GM12878 (cell line): ENCODE results near the gene PPP1R14D.

Experiments used
- NR2C2 ChIP-seq: IDR thresholded peaks from 2 replicates; pipeline ENCODE4 v1.6.1; 2011; ENCODE audit warnings: borderline replicate concordance, low read depth; ENCODE audit not compliant: control insufficient read depth, insufficient read length
- NRF1 ChIP-seq: conservative IDR thresholded peaks from 2 replicates; pipeline ENCODE4 v1.6.1; 2011; ENCODE audit warnings: mild to moderate bottlenecking, low read depth, low read length, improper control_type of control experiment
- POLR2A ChIP-seq: IDR thresholded peaks from 2 replicates; pipeline ENCODE4 v1.6.1; 2011; ENCODE audit warnings: low read depth, mild to moderate bottlenecking, low read length
- POLR2AphosphoS5 ChIP-seq: IDR thresholded peaks from 2 replicates; pipeline ENCODE4 v1.6.1; 2011; ENCODE audit warnings: mild to moderate bottlenecking, low read length, inconsistent platforms
- SRF ChIP-seq, 2 experiments: IDR thresholded peaks; 2 replicates each; pipeline ENCODE4 v1.6.1; 2011; ENCODE audit warnings: low read depth in 2 of 2, low read length in 2 of 2, mild to moderate bottlenecking in 1 of 2, moderate library complexity in 1 of 2
- SUZ12 ChIP-seq: fragments of 200-600 bp; sonication (generic); IDR thresholded peaks from one replicate; pipeline ENCODE4 v1.6.1; 2018; ENCODE audit warnings: antibody characterized with exemption, mild to moderate bottlenecking; ENCODE audit not compliant: unreplicated experiment
- TAF1 ChIP-seq: IDR thresholded peaks from 2 replicates; pipeline ENCODE4 v1.6.1; 2011; ENCODE audit warnings: mild to moderate bottlenecking, low read depth, low read length, borderline replicate concordance
- TF ChIP-seq, protein P1 (sequence below): IDR thresholded peaks from 2 replicates; pipeline ENCODE4 v1.6.1; 2012; ENCODE audit warnings: low read depth, low read length, improper control_type of control experiment
- TF ChIP-seq, protein P2 (sequence below): IDR thresholded peaks from 2 replicates; pipeline ENCODE4 v1.6.1; 2011; ENCODE audit warnings: borderline replicate concordance, low read depth, mild to moderate bottlenecking, moderate library complexity, mixed read lengths, low read length; ENCODE audit not compliant: insufficient read depth; ENCODE audit errors: extremely low read length
- TF ChIP-seq, protein P3 (sequence below): IDR thresholded peaks from 2 replicates; pipeline ENCODE4 v1.6.1; 2012; ENCODE audit warnings: low read depth, low read length, improper control_type of control experiment
- TF ChIP-seq, protein P4 (sequence below), 3 experiments: IDR thresholded peaks in 2 of 3; conservative IDR thresholded peaks in 1 of 3; 2 replicates each; pipeline ENCODE4 v1.5.1; 2011; ENCODE audit warnings: low read depth in 3 of 3, low read length in 3 of 3, mild to moderate bottlenecking in 3 of 3, control low read depth in 2 of 3, moderate library complexity in 2 of 3, inconsistent platforms in 1 of 3, mixed read lengths in 1 of 3; ENCODE audit not compliant: control insufficient read depth in 2 of 3, insufficient read depth in 1 of 3; ENCODE audit errors: extremely low read depth in 1 of 3

DNA sequence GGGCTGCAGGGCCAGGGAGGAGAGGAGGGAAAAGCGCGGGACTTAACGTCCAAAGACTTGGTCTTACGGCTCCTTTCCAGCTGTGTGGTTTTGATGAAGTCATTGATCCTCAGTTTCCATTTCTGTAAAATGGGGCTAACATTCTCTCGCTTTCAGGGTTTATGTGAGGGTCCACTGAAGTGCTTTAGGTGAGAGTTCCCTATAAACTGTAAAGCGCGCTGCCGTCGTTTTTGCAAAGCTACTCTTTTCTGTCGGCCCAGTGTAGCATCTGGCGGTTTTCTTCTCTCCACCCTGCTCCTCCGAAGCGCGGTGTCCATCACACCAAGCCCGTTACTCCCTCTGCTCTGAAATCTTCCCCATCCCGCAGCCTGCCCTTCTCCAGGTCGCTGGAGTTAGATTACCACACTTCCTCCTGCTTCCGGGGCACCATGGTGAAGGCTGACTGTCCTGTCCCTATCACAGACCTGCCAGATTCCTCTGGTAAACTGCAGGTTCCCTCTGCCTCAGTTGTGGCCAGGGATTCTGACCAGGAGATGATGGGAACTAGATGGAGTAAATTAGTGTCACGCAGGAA, 20.5 kb downstream of the PPP1R14D start:
- TF ChIP-seq, protein P1, sequence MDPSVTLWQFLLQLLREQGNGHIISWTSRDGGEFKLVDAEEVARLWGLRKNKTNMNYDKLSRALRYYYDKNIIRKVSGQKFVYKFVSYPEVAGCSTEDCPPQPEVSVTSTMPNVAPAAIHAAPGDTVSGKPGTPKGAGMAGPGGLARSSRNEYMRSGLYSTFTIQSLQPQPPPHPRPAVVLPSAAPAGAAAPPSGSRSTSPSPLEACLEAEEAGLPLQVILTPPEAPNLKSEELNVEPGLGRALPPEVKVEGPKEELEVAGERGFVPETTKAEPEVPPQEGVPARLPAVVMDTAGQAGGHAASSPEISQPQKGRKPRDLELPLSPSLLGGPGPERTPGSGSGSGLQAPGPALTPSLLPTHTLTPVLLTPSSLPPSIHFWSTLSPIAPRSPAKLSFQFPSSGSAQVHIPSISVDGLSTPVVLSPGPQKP: no peak
- TF ChIP-seq SRF (IDR thresholded peaks at IDR 0.05; ENCODE audit: low read depth in 2 of 2, low read length in 2 of 2): no peak
- TF ChIP-seq, protein P2, sequence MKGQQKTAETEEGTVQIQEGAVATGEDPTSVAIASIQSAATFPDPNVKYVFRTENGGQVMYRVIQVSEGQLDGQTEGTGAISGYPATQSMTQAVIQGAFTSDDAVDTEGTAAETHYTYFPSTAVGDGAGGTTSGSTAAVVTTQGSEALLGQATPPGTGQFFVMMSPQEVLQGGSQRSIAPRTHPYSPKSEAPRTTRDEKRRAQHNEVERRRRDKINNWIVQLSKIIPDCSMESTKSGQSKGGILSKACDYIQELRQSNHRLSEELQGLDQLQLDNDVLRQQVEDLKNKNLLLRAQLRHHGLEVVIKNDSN: no peak
- no peak for TF ChIP-seq TAF1
- TF ChIP-seq, protein P3, sequence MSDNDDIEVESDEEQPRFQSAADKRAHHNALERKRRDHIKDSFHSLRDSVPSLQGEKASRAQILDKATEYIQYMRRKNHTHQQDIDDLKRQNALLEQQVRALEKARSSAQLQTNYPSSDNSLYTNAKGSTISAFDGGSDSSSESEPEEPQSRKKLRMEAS: no peak
- no peak for TF ChIP-seq POLR2A
- TF ChIP-seq, protein P4, sequence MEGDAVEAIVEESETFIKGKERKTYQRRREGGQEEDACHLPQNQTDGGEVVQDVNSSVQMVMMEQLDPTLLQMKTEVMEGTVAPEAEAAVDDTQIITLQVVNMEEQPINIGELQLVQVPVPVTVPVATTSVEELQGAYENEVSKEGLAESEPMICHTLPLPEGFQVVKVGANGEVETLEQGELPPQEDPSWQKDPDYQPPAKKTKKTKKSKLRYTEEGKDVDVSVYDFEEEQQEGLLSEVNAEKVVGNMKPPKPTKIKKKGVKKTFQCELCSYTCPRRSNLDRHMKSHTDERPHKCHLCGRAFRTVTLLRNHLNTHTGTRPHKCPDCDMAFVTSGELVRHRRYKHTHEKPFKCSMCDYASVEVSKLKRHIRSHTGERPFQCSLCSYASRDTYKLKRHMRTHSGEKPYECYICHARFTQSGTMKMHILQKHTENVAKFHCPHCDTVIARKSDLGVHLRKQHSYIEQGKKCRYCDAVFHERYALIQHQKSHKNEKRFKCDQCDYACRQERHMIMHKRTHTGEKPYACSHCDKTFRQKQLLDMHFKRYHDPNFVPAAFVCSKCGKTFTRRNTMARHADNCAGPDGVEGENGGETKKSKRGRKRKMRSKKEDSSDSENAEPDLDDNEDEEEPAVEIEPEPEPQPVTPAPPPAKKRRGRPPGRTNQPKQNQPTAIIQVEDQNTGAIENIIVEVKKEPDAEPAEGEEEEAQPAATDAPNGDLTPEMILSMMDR (IDR thresholded peaks at IDR 0.05 in 2 of 3, conservative IDR thresholded peaks at IDR 0.05 in 1 of 3; ENCODE audit: control insufficient read depth in 2 of 3, extremely low read depth in 1 of 3, insufficient read depth in 1 of 3, low read depth in 3 of 3, low read length in 3 of 3): no peak
- no peak for TF ChIP-seq POLR2AphosphoS5
- no peak for TF ChIP-seq SUZ12
- no peak for TF ChIP-seq NR2C2
- no peak for TF ChIP-seq NRF1
